HFF-Myc (cell line): Measurements from ENCODE around the gene TMEM239.
"Not testable (repeated sequence)": the region's sequence is repeated elsewhere in the genome, so short reads cannot be mapped to it uniquely, and the experiment has no call there.

Source experiments
- DNase-seq: peaks from one replicate; pipeline ENCODE4 v3.0.0-alpha.2; 2011; ENCODE audit warnings: low read depth; ENCODE audit errors: extremely low read depth
- H3K4me3 ChIP-seq: replicated peaks from 2 replicates; pipeline ENCODE4 v1.5.1; 2011; ENCODE audit warnings: low read depth, mild to moderate bottlenecking, control low read depth, low read length
- TF ChIP-seq, protein P1 (sequence below): IDR thresholded peaks from 2 replicates; pipeline ENCODE4 v1.5.1; 2012; ENCODE audit warnings: mild to moderate bottlenecking, low read depth, low read length, control low read depth; ENCODE audit errors: missing control alignments

The TMEM239 gene

DNA sequence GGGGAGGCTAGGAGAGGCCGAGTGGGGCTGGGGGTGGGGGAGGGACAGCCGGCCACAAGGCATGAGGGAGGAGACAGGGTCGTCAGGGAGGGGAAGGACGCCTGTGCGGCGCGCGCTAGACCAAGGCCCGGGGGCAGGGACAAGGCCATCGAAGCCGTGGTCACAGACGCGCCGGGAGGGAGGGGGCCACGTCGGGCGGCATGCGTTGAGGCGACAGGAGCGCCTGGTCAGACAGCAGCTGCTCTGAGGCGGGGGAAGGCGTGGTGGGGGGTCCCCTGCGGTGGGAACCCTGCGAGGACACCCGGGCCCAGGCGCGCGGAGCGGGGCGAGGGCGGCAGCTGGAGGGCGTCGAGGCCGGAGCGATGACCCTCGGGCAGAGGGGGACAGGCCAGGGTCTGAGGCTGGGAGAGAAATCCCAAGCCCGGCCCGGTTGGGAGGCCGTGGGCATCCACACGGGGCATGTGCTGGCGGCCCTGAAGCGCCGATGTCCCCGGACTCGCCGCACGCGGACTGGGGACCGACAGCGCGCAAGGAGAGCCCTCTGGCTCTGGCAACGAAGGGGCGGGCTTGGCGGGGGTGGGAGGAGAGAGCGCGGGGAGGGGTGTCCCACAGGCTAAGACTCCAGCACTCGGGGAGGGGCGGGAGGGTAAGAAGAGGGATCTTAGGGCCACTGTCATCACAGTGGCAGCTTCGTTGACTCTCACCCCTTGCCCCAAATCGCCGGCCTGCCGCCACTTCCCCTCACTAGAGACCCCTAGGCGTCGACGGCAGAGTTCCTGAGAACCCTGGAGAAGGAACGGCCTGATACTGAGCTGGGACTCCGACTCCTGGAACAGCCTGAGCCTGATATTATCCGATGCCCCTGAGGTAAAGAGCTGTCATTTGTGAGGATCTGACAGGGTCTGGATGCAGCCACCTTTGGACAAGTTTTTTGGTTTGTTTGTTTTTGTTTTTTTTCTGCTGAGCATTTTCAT, 5.0 kb downstream of the TMEM239 start:
- no peak for DNase-seq
- TF ChIP-seq, protein P1, sequence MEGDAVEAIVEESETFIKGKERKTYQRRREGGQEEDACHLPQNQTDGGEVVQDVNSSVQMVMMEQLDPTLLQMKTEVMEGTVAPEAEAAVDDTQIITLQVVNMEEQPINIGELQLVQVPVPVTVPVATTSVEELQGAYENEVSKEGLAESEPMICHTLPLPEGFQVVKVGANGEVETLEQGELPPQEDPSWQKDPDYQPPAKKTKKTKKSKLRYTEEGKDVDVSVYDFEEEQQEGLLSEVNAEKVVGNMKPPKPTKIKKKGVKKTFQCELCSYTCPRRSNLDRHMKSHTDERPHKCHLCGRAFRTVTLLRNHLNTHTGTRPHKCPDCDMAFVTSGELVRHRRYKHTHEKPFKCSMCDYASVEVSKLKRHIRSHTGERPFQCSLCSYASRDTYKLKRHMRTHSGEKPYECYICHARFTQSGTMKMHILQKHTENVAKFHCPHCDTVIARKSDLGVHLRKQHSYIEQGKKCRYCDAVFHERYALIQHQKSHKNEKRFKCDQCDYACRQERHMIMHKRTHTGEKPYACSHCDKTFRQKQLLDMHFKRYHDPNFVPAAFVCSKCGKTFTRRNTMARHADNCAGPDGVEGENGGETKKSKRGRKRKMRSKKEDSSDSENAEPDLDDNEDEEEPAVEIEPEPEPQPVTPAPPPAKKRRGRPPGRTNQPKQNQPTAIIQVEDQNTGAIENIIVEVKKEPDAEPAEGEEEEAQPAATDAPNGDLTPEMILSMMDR: no peak
- H3K4me3 ChIP-seq: no peak overlapping the region

DNA sequence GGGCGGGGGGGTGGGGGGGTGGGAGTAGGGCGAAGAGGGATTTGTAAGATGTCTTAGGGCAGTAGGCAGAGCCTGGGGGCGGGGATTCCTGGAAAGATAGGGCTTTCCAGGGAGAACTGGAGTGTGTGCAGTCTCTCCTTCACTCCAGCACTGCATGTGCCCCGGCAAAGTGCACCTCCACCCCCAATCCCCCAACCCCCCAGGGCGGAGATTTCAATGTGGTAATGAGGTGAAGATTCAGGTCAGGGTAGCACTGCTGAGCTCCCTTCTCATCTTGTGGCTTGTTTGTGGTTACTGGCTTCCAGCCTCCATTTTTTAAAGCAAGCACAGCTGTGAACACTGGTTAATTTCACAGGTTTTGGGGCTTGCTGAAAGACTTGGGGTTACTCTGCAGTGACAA, 5.9 kb downstream of the TMEM239 start:
- no peak for DNase-seq
- TF ChIP-seq, protein P1: no peak
- no peak overlapping the region for H3K4me3 ChIP-seq

GRCh38 chr20:2825761-2826160, 9.6 kb downstream of the TMEM239 start:
- DNase-seq: no peak
- TF ChIP-seq, protein P1: no peak
- no peak overlapping the region for H3K4me3 ChIP-seq

GRCh38 chr20:2826655-2827054, 10.5 kb downstream of the TMEM239 start:
- DNase-seq: no peak
- no peak overlapping the region for H3K4me3 ChIP-seq
- TF ChIP-seq, protein P1: no peak

DNA sequence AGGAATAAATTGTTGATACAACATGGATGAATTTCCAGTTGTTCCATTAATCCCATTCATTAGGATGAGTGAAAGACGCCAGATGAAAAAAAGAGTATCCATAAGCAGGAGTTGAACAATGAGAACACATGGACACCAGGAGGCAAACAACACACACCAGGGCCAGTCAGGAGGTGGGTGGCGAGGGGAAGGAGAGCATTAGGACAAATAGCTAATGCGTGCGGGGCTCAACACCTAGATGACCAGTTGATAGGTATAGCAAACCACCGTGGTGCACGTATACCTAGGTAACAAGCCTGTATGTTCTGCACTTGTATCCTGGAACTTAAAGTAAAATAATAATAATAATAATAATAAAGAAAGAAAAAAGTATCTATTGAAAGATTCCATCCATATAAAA, 13.2 kb downstream of the TMEM239 start:
- H3K4me3 ChIP-seq: no peak overlapping the region
- DNase-seq: no peak
- TF ChIP-seq, protein P1: no peak

DNA sequence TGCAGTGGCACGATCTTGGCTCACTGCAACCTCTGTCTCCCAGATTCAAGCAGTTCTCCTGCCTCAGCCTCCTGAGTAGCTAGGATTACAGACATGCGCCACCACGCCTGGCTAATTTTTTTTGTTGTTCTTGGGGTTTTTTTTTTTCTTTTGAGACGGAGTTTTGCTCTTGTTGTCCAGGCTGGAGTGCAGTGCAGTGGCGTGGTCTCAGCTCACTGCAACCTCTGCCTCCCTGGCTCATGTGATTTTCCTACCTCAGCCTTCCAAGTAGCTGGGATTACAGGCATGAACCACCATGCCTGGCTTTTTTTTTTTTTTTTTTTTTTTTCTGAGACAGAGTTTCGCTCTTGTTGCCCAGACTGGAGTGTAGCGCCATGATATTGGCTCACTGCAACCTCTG, 15.0 kb downstream of the TMEM239 start:
- not testable (repeated sequence) for H3K4me3 ChIP-seq, DNase-seq

DNA sequence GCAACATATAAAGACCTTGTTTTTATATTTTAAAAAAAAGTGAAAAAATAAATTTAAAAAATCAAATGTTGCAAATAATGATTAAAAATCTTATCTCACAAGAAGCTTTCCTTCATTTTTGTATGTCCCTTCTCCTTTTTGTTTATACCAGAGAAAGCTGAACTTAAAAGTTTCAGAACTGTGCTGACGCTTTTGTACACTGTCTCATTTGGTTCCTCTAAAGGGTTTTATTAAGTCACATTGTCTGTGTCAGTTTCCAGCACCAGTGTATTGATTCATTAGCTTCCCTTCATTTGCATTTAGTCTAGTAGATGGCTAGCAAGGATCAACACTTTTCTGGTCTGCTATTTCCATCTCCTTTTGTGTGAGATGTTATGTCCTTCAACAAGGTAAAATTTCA, 17.6 kb downstream of the TMEM239 start:
- DNase-seq: no peak
- TF ChIP-seq, protein P1: no peak
- no peak overlapping the region for H3K4me3 ChIP-seq
